A673 (cell line): Measurements from ENCODE around the gene GAB2. TPM values are rescaled to one million over a fixed set of nuclear protein-coding genes. Genes with fewer than 3 reads are reported as not detected.

ENCODE experiments used
- BruUV-seq: library from RNA; stranded (reverse); fragments of 400-500 nt; replicated peaks from 2 replicates; lab custom pipeline; 2021; lab: Mats Ljungman, UMichigan
- CTCF ChIA-PET: fragments of 300-600 bp; sonication (Branson Sonifier 250); formaldehyde crosslinking; loops from one replicate; lab custom pipeline; 2022; ENCODE audit warnings: antibody characterized with exemption; lab: Charles Lee
- POLR2A ChIA-PET: fragments of 300-600 bp; sonication (Branson Sonifier 250); formaldehyde crosslinking; loops from one replicate; lab custom pipeline; 2022; ENCODE audit warnings: antibody characterized with exemption; ENCODE audit not compliant: low non-redundant PET; lab: Charles Lee
- DNase-seq: peaks from one replicate; pipeline ENCODE4 v3.0.0-alpha.2; 2015; ENCODE audit warnings: low spot score
- H3K27ac ChIP-seq: fragments of 200-600 bp; sonication (generic); 2 replicates; pipeline ENCODE4 v1.5.1; 2016; ENCODE audit warnings: mixed run types, low read depth, mild to moderate bottlenecking, mixed read lengths, antibody characterized with exemption, low read length; ENCODE audit not compliant: poor library complexity, severe bottlenecking
- H3K27me3 ChIP-seq: fragments of 200-600 bp; sonication (generic); replicated peaks from 2 replicates; pipeline ENCODE4 v1.6.1; 2017; ENCODE audit warnings: mixed run types, low read depth, mild to moderate bottlenecking, mixed read lengths, antibody characterized with exemption, low read length; ENCODE audit not compliant: insufficient read depth, poor library complexity
- H3K36me3 ChIP-seq: fragments of 200-600 bp; sonication (generic); 2 replicates; pipeline ENCODE4 v1.6.1; 2016; ENCODE audit warnings: mixed run types, mild to moderate bottlenecking, mixed read lengths, antibody characterized with exemption, low read length; ENCODE audit not compliant: insufficient read depth, poor library complexity, severe bottlenecking
- H3K4me1 ChIP-seq: fragments of 200-600 bp; sonication (generic); 2 replicates; pipeline ENCODE4 v1.6.1; 2017; ENCODE audit warnings: mixed run types, mild to moderate bottlenecking, mixed read lengths, antibody characterized with exemption, low read length; ENCODE audit not compliant: insufficient read depth, poor library complexity, severe bottlenecking
- H3K4me3 ChIP-seq: fragments of 200-600 bp; sonication (generic); 2 replicates; pipeline ENCODE4 v1.5.1; 2016; ENCODE audit warnings: low read depth, mixed run types, mild to moderate bottlenecking, mixed read lengths, low read length; ENCODE audit not compliant: poor library complexity, severe bottlenecking
- H3K9me3 ChIP-seq: fragments of 200-600 bp; sonication (generic); 2 replicates; pipeline ENCODE4 v1.6.1; 2016; ENCODE audit warnings: mixed run types, low read depth, mild to moderate bottlenecking, mixed read lengths, antibody characterized with exemption, low read length; ENCODE audit not compliant: poor library complexity, severe bottlenecking
- CTCF ChIP-seq: fragments of 300-800, 200-600 bp; sonication (generic); conservative IDR thresholded peaks from 2 replicates; pipeline ENCODE4 v1.5.1; 2017; ENCODE audit warnings: low read depth, mild to moderate bottlenecking, antibody characterized with exemption, low read length, moderate library complexity, mixed read lengths
- EZH2 ChIP-seq: fragments of 200-600 bp; sonication (generic); IDR thresholded peaks from 2 replicates; pipeline ENCODE4 v1.6.1; 2017; ENCODE audit warnings: borderline replicate concordance, low read depth, mild to moderate bottlenecking, mixed read lengths, antibody characterized with exemption, low read length; ENCODE audit not compliant: poor library complexity, severe bottlenecking
- intact Hi-C: fragments of 100-400 bp; cut with micrococcal nuclease; formaldehyde crosslinking; loops from one replicate; pipeline ENCODE4 v1.10.0; 2022; ENCODE audit not compliant: unreplicated experiment
- total RNA-seq: library from RNA; stranded (reverse); gene quantifications from 2 replicates; pipeline ENCODE4 v1.2.3, GENCODE V29; 2021

The GAB2 gene
- total RNA-seq, 1 experiment from 2014 or later: 21.5 TPM

GRCh38 chr11:78340530-78340929, 77.1 kb downstream of the GAB2 start:
- TF ChIP-seq EZH2 (no peak), CTCF (no peak)
- Histone ChIP-seq H3K4me1 (peaks cover 4% of the 10 kb centered on the region), H3K36me3 (no peaks in the 10 kb centered on the region), H3K27ac (no peak overlapping the region), H3K4me3 (no peak overlapping the region), H3K27me3 (no peaks in the 10 kb centered on the region), H3K9me3 (no peaks in the 10 kb centered on the region)
- no peak for DNase-seq
- POLR2A ChIA-PET: no interaction called here
- CTCF ChIA-PET: no interaction called here
- intact Hi-C loops: no loop called here
- BruUV-seq: no TSS peak

GRCh38 chr11:78339945-78340344, 77.7 kb downstream of the GAB2 start:
- ChIA-PET CTCF (no interaction called here), POLR2A (interaction anchor here (0.5 kb wide), 1 partner anchor 89 kb away, joined by 3 read pairs; no protein-coding TSS in a partner anchor)
- Histone ChIP-seq H3K9me3 (no peaks in the 10 kb centered on the region), H3K27ac (no peak overlapping the region), H3K36me3 (no peaks in the 10 kb centered on the region), H3K4me3 (no peak overlapping the region), H3K4me1 (peaks cover 4% of the 10 kb centered on the region), H3K27me3 (no peaks in the 10 kb centered on the region)
- TF ChIP-seq CTCF: no peak
- BruUV-seq: no TSS peak
- intact Hi-C loops: no loop called here
- no peak for DNase-seq

- no TSS peak for BruUV-seq
- intact Hi-C loops: no loop called here
- CTCF ChIA-PET: no interaction called here
These were observed 78.1 kb downstream of the GAB2 start for GRCh38 chr11:78339483-78339882.

More at GRCh38 chr11:78339483-78339882, 78.1 kb downstream of the GAB2 start:
- Histone ChIP-seq H3K4me3 (no peak overlapping the region), H3K4me1 (peaks cover 4% of the 10 kb centered on the region), H3K9me3 (no peaks in the 10 kb centered on the region), H3K27me3 (no peaks in the 10 kb centered on the region), H3K27ac (no peak overlapping the region), H3K36me3 (no peaks in the 10 kb centered on the region)
- POLR2A ChIA-PET: interaction anchor here (0.5 kb wide), 1 partner anchor 88 kb away, joined by 3 read pairs; no protein-coding TSS in a partner anchor
- no peak for TF ChIP-seq CTCF
- TF ChIP-seq EZH2: no peak
- no peak for DNase-seq
